GM18511 (cell line): ENCODE results near the gene IGF2BP3.

Source experiments
- ATAC-seq: cut with Tn5 transposase; IDR thresholded peaks from one replicate; pipeline ENCODE4 v1.9.1; 2021; ENCODE audit warnings: mild to moderate bottlenecking, moderate library complexity; ENCODE audit not compliant: unreplicated experiment

IGF2BP3 gene

GRCh38 chr7:23298885-23299769 lies 171.2 kb downstream of the IGF2BP3 start, which contains the start of gene MALSU1:
Gene MALSU1, plus strand, starts transcription at chr7:23299339. Its CDS starts 14 bp downstream, at chr7:23299353.
- ATAC-seq, result peak; percentile 99

DNA sequence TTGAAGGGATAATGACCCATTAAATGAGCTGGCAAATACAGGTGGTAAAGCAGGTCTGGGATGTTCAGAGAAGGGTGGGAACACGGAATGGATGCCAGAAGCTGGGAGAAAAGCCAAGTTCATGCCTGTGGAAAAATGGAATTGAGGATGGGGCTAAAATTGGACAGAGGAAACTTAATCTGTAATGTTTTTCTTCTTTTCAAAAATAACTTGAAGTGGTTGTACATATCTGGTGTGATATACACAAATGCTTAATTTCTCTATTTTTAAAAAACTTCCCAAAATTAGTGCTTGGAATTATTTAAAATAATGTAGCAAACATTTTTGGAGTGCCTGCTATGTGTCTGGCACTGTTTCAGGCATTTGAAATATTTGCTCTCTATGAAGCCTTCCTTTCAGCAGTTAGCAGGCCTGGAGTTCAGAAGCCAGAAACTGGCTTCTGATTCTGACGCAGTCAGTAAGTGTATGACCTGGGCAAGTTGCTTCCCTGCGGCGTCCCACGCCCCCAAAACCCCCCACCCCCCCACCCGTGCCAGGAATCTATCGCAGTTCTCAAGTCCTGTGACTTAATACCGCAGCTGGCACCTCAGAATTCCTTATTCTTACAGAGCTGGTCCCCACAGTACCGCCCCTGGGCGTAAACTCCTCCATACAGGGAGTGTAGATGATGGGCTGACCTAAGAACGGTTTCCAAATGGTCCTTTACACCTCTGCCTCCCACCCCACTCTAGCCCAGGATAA lies 172.0 kb downstream of the IGF2BP3 start:
- ATAC-seq, result no peak

DNA sequence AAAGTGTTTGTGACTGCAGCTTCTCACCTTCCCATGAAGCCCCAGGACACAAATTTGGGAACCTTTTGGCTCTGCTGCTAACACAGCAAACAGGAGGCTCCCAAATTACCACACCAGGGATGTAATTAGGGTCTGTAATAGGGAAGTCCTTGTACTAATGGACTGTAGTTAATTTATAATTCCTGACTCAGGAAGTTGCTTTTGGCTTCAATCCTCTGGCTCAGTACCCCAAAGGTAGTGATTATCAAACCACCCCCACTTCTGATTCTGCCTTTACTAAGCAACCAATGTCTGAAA lies 174.9 kb downstream of the IGF2BP3 start:
- no peak for ATAC-seq

DNA sequence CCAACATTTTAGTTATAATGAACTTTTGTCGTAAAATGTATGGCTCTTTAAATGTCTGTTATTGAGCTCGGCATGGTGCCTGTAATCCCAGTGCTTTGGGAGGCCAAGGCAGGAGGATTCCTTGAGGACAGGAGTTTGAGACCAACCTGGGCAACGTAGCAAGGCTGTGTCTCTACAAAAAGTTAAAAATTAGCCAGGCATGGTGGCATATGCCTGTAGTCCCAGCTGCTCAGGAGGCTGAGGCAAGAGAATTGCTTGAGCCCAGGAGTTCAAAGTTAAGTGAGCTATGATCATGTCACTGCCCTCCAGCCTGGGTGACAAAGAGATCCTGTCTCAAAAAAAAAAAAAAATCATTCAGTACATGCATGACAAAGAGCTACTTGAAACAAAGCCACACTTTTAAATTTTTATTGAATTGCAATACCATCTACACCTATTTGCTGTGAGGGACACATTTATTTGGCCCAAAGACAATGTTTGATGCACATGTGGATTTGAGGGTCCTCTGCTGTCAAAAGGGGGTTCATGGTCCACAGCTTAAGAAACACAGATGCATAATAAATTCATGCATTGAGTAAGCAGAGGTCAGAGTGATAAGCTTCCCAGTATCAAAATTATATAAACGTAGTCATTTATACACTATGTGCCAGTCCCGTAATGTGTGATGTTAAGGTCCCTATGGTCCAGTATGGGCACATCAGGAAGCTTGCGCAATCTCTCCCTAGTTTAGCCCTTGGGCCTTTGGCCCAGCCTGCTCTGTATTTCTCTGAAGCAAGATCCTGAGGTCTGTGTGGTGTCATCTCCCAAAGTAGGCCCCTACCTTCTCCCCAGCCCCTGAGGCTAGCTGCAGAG lies 175.5 kb downstream of the IGF2BP3 start:
- ATAC-seq, result no peak

DNA sequence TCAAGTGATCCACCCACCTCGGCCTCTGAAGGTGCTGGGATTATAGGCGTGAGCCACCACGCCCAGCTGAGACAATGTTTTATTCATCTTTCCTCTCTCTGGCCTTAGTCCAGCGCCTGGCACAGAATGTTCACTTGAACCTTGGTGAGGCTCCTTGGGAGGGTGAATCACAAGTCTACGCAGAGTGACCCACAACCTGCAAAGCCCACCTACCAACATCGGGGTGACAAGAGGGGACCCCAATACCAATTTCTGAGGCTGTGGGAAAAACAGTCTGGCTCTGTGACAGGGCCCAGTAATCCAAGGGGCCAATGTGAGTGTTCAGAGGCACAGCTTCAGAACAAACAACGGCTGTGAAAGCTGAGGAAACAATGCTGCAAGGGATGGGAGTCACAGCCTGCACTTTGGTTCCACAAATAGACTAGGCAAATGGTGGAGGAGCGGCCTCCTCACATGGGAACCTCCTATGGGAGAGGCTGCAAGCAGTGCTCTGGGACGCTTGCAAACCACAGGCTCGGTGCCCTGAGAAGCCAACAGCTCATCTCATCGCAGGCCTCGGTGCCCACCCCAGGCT lies 176.7 kb downstream of the IGF2BP3 start:
- no peak for ATAC-seq

- ATAC-seq, result no peak
Measured at GRCh38 chr7:23292623-23293022, 177.7 kb downstream of the IGF2BP3 start.

- ATAC-seq, result no peak
Measured at GRCh38 chr7:23291957-23292560, 178.2 kb downstream of the IGF2BP3 start.

- no peak for ATAC-seq
Measured at GRCh38 chr7:23290993-23291392, 179.3 kb downstream of the IGF2BP3 start.

GRCh38 chr7:23287612-23288011 lies 182.7 kb downstream of the IGF2BP3 start:
- no peak for ATAC-seq

DNA sequence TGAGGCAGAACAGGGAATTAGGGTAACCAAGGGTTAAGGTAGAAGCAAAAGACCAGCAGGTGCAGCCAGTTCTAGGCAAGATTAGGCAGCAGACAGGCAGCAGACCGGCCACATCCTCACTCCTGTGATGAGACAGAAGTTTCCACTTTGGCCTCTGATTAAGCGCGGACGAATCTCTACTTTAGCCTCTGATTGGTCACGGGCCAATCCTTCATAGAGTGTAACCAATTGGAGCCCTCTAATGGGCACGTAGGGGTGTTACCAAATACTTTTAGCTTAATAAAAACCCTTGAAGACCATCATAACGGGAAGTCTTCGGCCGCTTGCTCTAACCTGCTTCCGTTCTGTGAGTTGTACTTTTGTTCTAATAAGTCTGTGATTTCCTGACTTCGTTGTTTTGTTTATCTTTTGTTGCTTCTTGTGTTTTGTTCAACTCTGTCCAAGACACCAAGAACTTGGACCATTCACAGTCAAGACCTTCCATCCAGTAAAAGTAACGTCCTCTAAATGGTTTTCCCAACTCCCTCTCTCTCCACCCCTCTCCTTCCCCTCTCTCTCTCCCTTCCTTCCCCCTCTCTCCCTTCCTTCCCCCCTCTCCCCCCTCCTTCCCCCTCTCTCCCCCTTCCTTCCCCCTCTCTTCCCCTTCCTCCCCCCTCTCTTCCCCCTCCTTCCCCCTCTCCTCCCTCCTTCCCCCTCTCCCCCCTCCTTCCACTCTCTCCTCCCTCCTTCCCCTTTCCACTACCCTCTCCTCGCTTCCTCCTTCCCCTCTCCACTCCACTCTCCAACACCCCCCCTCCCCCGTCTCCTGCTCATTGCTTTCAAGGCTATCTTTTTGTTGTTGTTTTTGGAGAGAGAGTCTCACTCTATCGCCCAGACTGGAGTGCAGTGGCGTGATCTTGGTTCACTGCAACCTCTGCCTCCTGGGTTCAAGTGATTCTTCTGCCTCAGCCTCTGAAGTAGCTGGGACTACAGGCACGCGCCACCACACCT lies 184.3 kb downstream of the IGF2BP3 start:
- ATAC-seq, result no peak

DNA sequence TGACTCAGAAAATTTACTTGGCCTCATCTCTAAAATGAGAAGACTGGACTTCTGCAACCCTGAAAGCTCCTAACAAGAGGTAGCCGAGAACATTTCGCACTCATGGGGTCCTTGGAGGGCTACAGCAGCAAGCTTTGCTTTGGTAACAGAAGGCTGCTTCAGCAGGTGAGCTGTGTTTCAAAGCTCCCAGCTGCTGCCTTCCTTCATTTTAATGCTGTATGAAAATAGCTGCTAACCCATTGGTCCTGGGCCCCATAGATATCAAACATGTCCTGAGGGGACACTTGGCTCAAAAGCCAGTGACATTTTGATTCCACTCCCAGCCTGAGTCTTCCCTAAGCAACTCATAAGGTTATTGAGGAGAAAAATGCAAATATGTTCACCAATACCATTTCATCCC lies 185.4 kb downstream of the IGF2BP3 start:
- no peak for ATAC-seq

DNA sequence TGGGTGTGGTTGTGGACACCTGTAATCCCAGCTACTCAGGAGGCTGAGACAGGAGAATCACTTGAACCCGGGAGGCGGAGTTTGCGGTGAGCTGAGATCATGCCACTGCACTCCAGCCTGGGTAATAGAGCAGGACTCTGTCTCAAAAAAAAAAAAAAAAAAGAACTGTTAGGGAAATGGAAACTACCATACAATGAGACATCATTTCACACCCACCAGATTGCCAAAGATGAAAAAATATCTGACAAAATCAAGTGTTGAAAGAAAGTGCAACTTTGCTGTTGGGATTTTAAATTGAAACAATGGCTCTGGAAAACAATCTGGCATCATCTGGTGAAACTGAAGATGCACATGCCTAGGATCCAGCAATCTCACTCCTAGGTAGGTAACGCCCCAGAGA lies 187.2 kb downstream of the IGF2BP3 start:
- no peak for ATAC-seq

- ATAC-seq, result no peak
Measured at GRCh38 chr7:23279819-23280525, 190.3 kb downstream of the IGF2BP3 start.

GRCh38 chr7:23277359-23277989 lies 192.8 kb downstream of the IGF2BP3 start:
- ATAC-seq, result no peak

GRCh38 chr7:23276947-23277346 lies 193.3 kb downstream of the IGF2BP3 start:
- ATAC-seq, result no peak

- no peak for ATAC-seq
Measured at GRCh38 chr7:23276376-23276775, 193.9 kb downstream of the IGF2BP3 start.

DNA sequence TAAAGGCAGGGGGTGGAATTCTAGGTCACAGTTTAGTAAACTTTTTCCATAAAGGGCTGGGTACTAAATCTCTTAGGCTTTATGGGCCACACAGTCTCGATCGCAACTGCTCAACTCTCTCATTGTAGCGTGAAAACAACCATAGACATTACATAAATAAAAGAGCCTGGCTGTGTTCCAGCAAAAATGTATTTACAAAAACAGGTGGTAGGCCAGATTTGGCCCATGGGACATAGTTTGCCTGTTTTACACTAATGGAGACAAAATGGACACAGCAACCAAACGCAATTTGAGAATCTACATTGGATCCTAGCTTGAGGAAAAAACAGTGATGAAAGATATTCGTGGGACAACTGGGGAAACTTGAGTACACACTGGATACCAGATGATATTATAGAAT lies 194.4 kb downstream of the IGF2BP3 start:
- ATAC-seq, result no peak

DNA sequence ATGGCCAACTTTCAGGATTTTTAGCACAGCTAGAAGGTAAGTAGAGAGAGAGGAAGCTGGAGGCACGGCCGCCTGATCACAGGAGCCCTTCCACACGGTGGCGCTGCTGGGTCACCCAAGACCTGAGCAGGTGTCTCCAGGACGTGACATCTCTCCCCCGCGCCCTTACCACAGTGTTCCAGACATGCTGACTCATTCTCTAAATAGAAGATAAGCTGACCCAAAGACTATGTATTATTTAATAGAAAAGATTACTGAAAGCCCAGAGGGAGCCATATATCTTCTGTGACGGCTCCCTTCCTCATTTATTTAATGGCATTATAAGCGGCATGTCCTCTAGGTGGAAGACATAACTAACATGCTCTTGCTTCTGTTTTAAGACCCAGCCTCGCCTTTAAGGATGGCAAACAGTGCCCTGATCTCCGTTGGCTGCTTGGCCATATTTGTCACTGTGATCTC lies 197.1 kb downstream of the IGF2BP3 start:
- peak; percentile 99 for ATAC-seq
